ENCODE results near the gene IGFALS.
A peak's percentile ranks its signal among the peaks of the same experiment; 100 is the strongest.

IGFALS gene

DNA sequence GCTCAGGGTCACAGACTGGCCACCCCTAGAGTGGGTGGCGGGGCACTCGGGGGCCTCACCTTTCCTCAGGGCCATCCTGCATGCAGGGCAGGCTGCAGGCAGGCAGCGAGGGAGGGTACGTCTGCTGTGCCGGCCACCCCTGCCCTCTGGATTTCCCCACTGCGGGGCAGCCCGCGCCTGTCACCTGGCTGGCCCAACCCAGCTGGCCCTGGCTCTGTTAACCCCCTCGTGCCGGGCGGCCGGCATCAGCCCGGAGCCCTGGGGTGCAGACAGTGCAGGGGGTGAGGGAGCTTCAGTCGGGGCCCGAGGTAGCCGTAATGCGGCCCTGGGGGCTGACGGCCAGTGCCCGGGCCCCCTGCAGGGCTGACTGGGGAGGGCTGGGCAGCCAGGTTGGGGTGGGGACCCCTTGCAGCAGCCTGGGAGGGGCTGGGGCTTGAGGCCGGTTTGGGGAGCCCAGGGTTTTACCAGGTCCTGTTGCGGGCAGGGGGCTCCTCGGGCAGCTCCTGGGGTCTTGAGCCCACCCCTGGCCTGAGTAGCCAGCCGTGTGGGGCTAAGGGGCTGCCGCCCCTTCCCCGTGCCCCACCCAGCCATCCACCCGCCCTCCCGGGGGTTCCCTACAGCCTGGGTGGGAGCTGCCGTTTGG lies at the start of gene IGFALS:
TSS of gene IGFALS (minus strand) at position 128 of the 643 bp plus-strand sequence. CDS start at position 75, 53 bp downstream.
- no peak for DNase-seq

DNA sequence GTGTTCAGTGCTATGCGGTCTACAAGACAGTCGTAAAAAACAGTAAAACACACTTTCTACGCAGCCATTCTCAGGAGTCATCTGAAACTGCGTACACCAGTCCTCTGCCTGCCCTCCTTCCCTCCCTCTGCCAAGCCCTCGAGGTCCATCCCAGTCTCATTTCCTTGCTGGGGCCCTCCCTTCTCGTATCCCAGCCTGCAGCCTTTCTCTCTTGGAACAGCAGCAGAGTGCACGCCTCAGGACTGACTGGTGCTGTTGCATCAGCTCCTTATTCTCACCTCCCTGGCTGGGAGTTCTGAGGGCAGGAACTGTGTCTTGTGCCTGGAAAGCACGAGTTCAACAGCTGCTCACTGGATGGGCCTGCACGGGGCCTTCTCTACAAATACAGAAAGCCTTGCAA lies 46.0 kb upstream of the IGFALS start:
- DNase-seq = no peak

DNA sequence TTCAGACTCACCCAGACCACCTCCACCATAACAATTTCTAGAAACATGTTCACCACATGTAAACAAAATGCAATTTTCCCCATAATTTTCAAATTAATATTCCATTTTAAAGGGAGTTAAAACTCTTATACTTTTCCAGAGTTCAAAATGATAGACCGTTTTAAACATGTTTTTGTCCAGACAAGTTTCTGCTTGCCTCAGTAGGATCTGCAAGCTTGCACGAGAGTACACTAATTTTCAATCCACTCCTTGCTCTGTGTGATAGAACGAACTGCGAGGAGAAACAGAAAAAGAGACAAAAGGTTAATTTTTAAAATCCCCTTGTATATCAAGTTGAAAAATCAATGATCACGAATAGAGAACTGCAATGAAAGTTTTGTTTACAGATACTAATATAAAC lies 40.6 kb upstream of the IGFALS start:
- DNase-seq = no peak

DNA sequence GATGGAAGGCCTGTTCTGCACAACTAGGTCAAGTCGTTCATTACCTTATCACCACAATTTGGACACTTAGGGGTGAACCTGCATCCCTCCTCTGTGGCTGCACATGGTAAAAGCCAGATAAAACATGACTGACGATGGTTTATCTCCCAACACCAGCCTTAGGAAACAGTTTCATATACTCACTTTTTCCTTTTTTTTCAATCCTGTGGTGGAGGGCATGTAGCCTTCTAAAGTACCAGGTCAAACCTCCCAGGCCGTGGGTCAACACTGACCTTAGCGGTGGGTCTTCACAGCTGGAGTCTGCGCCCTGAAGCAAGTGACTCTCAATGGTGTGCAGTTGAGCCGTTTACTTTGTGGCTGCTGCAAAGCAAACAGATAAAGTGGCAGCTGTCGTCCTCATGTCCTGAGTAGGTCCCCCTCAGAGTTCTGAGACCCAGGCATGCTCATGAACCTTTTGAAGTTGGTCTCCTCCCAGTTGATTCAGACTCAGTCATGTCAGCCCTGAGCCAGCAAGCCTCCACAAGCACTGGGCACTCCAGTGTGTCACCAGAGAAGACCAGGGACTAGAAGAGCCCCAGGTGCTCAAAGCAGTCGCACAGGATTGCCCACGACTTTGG lies 39.4 kb upstream of the IGFALS start:
- DNase-seq = no peak

DNA sequence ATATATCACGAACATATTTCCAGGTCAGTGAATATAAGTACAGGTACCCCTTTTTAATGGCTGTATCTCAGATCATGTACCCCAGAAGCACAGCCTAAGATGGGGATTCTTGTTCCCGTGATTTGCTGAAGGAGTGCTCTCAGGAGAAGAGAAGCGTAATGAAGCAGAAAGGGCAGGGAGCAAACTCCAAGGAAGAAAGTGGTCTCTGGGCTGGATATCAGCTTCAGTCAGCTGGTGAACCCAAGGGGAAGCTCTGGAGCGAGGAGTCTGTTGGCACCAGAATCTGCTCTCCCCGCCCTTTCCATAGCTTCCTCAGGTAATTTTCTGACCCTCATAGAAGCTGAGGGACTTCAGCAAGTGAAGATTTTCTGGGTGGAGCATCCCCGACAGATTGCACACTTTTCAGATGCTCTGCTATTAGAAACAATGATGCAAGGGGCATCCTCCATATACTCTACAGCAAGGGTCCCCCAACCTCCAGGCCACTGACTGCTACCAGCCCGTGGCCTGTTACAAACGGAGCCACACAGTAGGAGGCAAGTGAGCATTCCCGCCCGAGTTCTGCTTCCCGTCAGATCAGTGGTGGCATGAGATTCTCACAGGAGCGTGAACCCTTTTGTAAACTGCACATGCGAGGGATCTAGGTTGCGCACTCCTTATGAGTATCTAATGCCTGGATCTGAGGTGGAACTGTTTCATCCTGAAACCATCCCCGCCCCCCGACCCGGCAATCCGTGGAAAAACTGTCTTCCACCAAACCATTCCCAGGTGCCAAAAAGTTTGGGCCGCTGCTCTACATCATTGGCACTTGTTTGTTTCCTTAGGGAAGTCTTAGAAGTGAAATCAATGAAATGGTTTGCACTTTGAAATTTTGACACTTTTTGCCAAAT lies 37.9 kb upstream of the IGFALS start:
- peak; percentile 26 for DNase-seq

DNA sequence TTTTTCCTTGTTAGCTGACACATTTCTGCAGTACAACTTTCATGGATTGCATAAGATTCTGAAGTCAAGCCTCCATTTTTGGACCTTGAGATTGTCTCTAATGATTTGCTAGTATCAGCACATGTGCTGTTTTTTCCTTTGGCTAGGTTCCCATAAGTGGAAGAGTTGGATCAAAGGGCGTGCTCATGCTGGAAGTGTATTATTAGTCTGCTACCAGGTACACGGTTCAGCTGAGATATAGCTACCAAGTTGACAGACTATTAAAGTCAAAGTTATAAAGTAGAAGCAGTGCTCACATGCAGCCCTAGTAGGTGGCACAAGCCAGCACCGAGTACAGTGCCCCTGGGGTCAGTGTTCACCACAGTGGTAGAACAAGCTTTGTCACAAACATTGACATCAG lies 36.7 kb upstream of the IGFALS start:
- no peak for DNase-seq

DNA sequence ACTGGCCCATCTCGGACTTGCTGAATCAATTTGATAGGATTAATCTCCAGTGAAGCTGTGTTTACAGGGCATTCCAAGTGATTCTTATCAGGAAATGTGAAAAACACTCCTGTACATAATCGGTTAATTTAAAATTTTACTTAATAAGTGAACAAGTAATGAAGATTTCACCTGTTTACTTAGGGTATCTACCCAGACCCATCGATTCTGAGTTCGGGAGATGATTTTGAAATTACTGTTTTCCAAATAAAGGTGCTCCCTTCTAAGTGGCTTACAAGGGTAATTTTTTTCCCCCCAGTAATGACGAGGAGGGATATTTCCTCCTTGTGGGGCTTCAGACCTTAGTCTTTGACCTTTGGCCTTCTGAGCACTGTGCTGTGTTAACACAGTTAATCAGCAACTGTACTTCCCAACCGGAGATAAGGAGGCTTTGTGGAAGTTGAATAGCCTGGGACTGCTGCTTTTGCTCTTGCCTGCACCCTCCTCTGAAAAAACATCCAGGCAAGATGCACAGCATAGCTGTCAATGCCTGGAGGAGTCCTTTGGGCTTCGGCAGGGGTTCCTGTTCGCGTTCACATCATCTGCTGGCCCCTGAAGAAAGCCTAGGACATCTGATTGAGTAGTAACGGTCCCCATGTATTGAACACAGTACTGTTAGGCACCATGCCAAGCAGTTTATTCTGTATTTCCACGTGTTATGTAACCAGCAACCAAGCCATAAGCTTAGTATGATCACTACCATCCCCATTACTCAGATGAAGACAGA lies 35.3 kb upstream of the IGFALS start:
- peak; percentile 15 for DNase-seq

DNA sequence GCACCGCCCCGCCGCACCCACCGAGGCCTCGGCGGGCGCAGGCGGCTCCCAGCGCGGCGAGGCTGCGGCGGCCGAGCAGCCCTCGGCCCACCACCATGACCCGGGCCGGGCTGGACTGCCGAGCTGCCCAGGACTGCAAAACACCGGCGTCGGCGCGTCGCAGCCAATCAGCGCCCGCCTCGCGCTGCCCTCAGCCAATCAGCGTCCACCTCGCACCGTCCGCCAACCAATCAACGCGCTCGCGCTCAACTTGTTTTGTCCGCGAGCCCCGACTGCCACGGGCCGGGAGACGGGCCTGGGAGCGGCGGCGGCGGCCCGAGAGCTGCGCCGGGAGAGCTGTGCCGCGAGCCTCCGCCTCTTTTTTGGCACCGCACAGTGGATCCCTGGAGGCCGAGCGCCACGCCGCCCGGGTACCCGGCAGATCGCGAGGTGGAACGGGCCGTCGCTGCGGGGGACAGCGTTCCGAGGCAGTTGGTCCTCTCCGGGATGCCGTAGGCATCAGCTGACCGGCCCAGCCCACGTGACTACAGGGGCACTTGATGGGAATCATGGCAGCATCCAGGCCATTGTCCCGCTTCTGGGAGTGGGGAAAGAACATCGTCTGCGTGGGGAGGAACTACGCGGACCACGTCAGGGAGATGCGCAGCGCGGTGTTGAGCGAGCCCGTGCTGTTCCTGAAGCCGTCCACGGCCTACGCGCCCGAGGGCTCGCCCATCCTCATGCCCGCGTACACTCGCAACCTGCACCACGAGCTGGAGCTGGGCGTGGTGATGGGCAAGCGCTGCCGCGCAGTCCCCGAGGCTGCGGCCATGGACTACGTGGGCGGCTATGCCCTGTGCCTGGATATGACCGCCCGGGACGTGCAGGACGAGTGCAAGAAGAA lies 33.4 kb upstream of the IGFALS start, which contains the start of the genes FAHD1 and HAGH:
TSS of gene FAHD1 (plus strand) at position 516 of the 883 bp plus-strand sequence. CDS start at position 549, 33 bp downstream.
TSS of gene HAGH (minus strand) at position 135 of the 883 bp plus-strand sequence. CDS start at position 97, 38 bp downstream.
- peak; percentile 94 for DNase-seq

DNA sequence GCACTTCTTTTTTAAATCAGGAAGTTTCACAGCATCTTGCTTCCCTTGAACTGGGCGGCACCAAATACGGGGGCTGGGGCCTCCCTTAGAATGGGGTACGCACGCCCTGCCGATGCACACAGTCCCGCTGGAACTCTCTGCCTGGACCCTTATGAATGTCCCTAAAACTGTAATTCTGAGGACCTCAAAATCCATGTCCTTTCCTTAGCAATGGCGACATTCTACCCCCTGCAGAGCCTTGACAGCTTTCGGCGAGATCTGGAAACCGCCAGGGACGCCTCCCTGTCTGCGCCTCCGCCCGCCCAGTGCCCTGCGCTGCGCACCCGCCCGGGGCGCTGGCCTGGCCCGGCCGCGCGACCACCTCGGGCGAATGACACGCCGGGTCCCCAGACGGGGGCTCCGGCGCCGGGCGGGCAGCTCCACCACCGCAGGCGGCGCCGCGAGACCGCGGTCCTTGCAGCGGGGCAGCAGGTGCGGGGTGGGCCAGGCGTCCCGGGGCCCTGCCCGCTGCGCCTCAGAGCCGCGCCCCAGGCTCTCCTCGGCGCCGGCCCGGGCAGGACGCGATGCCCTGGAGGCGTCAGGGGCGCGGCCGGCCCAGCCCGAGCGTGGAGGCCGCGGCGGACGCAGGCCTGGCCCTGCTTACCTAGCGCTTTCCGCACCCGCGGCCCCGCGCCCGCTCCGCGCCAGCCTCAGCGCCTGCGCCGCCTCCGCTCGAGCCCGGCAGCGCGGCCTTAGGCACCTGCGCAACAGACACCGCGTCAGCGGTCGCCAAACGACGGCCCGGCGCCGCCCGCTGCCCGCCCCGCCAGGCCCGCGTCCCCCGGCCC lies 32.6 kb upstream of the IGFALS start:
- DNase-seq = peak; percentile 83

DNA sequence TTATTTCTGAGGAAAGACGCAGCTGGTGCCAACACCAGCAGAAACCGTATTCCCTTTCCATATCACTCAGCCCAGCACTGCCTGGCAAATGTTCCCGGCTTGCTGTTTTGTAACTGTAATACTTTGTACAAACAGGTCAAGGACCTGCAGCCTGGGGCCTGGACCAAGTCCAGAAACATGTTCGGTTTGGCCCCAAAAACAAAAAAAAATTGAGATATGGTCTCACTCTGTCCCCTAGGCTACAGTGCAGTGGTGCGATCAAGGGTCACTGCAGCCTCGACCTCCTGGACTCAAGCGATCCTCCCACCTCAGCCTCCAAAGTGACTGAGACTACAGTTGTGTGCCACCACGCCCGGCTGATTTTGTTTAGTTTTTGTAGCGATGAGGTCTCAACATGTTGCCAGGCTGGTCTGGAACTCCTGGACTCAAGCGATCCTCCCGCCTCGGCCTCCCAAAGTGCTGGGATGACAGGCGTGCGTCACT lies 31.9 kb upstream of the IGFALS start:
- DNase-seq = no peak

DNA sequence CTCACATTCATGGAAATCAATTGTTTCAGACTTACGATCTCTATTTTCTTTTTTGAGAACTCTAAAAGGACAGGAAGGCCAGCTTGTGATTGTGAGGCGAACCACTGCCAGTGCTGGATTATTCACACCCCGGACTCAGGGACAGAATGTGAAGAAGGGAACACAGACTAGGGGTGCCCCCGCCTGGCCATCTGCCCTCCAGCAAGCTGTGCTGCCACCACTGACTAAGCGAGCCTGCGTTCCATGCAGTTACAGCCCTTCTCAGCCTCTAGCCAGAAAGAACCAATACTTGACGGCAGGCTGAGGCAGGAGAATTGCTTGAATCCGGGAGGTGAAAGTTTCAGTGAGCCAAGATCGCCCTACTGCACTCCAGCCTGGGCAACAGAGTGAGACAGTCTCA lies 30.3 kb upstream of the IGFALS start:
- DNase-seq = no peak

DNA sequence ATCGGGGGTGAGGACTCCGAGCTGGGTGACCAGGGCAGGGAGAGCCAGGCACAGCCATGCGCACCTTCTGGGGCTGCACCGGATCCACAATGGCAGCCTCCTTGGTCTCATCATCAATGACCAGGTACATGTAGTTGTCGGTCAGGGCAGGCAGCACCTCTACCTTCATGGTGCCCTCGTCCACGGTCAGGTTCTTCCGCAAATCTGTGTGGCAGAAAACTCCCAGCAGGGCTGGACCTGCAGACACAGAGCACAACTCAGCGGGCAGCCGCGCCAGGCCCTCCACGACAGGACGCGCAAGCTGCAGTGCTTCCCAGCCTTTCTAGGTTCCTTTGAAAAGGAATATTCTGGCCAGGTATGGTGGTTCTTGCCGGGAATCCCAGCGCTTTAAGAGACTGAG lies 29.3 kb upstream of the IGFALS start:
- no peak for DNase-seq

DNA sequence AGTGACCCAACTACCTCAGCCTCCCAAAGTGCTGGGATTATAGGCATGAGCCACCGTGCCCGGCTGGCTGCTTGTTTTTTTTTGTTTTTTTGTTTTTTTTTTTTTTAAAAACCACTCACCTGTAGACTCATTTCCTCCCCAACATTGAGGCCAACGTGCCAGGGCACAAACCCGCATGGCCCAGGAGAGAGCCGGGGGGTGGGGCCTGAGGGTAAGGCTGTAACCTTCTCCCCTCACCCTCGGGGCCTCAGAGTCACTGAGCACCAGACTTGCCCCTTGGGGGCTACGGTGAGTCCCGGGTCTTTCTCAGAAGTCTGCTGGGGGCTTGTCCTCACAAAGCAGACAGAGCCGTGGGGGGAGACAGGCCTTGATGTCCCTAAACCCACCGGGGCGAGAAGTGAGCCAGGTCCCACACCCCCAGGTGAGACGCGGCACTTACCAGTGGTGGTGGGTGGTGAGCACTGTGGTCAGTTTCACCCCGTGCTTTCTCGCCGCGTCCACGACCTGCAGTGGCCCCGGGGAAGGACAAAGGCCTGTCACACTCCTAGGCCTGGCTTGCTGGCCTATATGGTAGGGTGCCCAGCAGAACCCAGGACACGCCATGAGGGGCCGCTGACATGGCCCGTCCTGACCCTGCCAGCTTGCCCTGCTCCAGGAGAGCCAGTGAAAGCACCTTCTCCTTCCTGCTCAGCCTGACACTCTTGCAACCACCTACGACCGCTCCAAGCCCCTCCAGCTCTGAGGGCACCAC lies 28.5 kb upstream of the IGFALS start:
- no peak for DNase-seq

DNA sequence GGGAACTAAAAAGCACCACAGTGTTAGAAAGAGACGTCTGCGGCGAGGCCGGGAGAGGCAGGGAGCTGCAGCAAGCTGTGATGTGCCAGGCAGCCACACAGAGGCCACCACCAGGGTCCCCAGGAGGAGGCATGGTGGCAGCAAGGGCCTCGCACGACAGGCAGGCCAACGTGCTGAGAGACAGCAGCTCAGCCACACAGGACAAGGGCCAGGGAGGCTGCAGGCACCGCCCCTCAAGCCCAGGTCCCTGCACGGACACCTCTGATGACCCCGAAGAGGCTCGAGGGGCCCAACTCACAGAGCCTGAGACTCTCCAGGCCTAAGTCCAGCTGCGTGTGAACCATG lies 27.4 kb upstream of the IGFALS start:
- no peak for DNase-seq

DNA sequence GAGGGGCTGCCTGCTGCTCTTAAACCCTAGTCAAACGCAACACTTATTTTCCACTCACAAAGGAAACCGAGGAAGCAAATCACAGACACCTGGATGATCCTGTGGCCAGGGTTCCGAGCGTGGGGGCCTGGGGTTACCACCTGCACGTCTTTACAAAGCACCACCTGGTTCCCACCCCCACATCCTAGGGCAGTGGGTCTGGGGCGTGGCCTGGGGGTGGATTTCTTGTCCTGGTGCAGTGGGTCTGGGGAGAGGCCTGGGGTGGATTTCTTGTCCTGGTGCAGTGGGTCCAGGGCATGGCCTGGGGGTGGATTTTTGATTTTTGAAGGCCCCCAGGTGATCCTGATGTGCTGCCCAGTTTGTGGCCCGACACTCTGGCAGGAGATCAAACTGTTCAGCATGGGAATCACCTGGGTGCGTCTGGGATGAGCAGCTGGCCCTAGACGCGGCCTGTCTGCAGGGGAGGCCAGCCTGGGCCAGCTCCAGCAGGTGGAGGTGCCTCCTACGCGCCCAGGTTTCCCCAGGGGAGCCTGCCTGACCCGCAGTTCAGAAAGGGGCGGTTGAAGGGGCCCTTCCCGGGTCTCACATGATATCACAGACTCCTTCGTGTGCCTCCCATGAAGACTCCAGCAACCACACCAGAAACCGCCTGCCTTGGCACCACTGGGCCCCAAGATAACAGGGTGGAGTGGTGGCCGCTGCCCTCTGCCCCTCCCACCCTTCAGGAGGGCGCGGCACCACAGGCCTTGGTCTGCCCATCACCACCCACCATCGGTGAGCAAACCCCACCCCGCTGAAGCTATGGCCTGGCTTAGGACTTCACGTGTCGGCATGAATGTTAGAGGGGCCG lies 26.8 kb upstream of the IGFALS start:
- no peak for DNase-seq

DNA sequence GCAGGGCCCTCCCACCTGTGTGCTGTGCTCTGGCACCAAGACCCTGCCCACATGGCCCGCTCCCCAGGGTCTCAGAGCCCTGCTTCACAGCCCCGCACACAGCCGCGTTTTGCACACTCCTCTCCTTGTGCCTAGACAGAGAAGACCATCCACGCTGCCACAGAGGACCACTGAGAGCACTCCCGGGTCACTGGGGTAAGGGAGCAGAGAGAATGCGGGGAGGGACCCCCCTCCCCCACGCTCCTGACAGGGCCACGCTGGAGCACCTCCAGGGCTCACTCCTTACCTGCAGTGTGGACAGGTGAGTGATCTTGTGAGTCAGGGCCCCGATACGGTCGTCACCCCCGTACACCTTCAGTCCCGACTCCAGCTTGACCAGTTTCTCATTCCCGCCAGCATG lies 26.1 kb upstream of the IGFALS start:
- DNase-seq = no peak

DNA sequence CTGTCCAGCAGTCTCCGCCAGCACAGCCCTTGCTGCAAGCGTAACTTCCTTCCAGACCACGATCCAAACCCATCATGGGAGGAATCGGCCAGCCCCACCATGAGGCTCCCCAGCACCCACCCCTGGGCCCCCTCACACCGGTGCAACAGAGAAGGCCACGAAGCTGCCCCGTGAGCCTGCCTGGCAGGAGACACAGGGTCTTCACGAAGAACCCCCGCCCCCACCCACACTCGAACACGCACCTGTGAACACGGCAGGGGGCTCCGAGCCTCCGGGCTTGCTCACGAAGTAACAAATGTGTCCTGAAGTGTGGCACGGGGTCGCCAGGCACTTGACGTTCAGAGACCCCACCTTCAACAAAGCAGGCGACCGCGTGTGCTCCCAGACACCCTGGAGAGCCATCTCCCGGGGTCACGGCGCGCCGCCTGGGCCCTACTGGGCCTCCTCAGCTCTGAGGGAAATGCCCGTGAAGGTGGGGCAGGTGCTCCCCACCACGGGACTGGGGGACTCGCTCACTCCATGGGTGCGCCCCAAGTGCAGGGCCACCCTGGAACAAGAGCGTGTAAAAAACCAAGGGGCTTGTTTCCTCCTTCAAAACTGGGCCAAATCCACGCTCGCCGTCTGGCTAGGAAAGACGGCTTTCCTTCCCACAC lies 25.5 kb upstream of the IGFALS start:
- DNase-seq = no peak

DNA sequence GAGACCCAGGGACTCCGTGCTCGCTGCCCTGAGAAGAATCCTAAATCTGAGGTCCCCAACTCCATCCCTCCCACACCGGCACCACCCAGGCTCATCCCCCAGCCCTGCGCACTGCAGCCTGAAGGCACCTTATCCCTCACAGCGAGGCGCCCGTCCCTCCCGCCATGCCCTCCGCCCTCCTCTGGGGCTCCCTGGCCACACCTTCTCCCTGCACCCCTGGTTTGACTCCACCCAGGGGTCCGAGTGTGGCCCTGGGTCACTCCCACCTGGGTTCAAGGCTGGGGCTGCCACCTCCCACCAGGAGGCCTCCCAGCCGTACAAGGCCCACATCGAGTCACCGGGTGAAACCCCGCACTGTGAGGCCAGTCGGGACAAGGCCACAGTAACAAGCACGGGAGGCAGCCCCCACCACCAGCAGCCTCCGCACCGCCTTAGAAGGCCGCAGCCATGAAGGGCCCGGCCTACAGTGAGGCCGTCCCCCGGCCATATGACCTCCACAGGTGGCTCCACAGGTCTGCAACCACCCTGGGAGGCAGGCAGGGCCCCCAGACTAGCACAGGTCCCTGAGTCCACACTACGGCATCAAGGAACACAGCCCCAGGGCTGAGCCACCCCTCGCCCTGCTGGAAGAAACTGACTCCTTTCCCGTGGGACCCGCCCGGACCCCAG lies 24.8 kb upstream of the IGFALS start:
- DNase-seq = no peak
